NCI-H345 treated with DMSO at 0.1 percent for 48 hours (cell line): ENCODE results near the gene GIGYF2.

Experiments
- DNase-seq: peaks from one replicate; lab custom pipeline; 2025; ENCODE audit not compliant: unreplicated experiment; lab: John Stamatoyannopoulos, UW

Gene GIGYF2

DNA sequence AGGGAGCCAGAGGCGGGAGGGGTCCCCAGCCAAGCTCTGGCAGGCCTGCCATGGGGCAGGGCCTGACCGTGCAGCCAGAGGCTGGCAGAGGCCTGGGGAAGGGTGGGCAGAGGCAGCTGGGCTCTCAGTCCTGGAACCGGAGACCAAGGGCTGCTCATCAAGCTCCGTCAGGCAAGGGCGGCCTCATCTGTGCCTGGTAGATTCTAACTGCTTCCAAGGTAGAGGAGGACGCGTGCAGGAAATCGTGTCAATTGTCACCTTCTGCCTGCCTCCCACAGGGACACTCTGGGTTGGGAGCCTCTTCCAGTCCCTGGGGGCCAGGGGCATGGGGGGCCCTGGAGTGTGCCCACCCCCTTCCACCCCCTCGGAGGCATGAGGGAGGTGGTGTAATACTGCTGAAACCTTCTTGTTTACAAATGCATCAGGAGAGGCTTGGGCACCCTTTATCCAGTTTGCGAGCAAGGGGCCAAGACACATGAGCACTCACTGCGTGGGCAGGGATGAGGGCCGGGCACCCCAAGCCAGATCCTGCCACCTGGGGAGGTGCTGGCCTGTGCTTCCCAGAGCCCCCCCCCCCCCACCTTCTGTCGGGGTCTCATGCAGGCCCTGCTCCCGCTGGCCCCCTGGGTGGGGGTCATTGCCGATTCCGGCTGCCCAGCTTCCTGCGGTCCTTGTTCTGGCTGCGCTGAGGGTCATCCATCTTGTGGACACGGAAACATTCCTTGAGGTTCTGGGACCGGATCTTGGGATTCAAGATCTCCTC is 181.9 kb downstream of the GIGYF2 start:
- DNase-seq = no peak

DNA sequence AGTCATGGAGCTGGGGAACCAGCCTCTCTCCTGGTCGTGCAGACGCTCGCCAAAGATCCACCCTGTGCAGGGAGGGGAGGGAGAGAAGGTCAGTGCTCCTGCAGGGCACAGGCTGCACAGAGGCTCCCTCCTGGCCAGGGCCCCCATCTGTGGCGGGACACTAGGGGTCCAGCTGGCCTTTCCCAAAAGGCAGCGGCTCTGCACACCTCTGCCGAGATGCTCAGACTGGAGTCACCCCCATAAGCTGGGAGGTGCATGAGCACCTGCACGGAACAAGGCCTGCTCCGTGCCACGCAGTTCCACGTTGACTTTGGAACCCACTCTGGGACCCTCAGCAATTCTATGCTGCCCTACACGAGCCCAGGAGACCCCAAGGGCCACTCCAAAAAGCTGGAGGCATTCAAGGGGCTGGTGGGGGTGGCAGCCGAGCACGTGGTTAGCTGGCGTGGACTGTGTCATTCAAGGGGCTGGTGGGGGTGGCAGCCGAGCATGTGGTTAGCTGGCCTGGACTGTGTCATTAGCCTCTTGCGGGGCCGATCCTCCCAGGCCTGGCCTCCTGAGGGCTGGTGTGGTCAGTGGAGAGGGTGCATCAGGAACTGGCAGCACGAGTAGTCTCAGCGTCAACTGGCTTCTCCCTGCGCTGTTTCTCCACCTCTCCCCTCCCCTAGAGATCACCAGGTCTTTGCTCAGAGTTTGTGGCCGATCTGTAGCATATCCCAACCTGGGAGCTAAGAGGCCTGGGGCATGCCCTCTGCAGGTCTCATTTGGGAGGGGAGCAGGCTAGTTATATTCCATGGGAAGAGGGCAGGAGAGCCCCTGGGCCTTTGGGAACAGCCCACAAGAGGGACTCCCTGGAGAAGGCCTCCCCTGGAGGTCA is 182.7 kb downstream of the GIGYF2 start:
- no peak for DNase-seq

DNA sequence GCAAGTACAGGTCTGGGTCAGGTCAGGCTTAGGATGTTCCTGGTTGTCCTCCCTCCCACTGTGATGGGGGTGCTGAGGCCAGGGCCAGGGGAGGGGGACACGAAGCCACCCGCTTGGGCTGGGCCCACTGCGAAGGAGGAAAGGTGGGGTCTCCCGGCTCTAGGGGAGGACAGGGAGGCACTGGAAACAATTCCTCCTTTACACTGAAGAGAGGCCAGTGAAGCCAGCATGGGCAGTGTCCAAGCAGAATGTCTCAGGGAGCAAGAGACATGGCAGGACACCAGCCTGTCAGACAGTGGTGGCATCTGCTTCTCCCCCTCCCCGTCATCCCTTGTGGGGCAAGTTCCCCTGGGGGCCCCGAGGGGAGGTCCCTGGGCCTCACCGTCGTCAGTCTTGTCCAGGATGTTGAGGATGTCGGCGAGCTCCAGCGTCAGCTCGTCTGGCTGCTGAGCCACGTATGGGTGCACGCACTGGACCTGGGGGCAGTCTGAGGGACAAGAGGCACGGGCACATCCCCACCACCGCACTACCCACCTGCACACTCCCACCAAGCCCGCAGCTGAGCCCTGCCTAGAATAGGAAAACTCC is 183.7 kb downstream of the GIGYF2 start:
- no peak for DNase-seq

DNA sequence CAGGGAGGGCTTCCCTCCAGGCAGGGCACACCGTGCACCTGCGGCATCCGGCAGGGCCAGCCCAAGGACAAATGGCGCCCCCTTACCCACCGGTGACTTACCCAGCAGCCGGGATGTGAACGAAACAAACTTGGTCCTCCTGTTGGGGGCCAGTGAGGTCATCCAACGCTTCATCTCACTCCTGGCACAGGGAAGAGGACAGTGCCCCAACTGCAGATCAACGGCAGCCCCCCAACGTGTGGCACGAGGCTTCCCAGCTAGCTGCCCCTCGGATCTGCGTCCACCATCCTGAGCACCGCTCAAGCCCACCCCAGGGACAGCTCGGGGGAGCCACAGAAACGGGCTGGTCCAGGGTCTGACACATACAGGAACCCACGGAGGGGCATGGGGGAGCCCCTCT is 185.0 kb downstream of the GIGYF2 start:
- DNase-seq = no peak

DNA sequence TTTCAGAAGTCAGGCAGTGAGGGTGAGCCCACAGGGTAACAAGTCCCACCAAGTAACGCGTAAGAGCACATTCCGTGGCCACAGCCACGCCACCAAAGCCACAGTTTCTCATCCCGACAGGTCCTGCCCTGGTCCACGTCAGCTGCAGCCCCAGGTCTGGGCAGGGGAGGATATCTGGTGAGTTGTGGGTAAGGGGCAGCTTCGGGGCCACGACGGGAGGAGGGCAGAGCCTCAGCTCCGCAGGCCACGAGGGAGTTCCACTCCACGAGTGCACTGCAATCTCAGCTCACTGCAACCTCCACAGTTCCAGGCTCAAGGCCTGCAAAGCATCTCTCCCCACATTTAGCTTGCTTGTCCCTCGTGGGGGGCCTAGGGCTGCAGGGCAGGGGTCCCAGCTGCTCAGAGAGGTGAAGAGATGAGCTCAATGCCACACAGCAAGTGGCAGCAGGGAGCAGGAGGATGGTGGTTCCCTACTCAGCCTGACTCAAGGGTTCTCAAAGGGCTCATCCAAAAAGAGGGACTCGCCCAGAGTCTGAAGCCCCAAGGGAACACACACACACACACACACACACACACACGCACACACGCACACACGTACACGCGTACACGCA is 185.5 kb downstream of the GIGYF2 start:
- DNase-seq = no peak

DNA sequence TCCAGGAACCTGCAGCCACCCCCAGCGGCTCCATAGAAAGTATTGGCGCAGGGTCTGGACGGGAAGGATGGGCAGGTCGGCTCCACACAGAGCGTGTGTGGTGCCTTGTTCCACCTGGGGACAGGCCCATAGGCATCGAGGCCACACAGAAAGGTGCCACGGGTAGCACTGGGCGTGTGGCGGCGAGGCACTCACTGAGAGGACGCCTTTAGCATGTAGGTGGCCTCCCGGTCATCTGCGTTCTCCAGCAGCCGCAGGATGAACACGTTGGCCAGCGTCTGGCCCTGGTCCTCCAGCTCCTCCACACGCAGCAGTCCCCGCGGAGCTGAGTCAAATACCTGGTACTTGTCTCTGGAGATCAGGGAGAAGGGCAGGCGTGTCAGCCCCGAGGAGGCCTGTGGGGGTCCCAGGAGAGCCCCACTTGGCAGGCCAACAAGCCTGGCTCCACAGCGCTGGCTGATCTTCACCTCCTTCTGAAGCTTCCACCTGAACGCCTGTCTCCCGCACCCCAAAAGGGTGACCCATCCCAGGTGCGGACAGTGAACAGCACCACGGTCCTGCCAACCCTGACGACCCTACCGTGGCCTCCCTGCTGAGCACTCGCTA is 186.1 kb downstream of the GIGYF2 start:
- no peak for DNase-seq

DNA sequence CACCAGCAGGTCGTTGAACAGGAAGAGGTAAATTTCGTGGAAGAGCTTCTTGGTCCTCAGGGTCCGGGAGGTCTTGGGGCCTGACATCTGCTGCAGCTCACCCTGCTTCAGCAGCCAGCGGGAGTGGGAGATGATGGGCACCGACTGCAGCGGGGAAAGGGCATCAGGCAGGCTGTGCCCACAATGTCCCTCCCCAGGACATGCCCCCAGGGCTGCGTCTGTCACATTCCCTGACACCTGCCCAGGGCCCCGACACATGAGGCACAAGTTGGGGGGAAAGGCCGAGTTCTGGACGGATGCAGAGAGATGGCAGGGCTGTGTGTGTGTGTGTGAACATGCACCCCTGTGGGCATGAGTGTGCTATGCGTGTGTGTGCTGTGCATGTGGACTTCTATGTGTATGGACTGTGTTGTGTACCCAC is 186.9 kb downstream of the GIGYF2 start:
- no peak for DNase-seq

DNA sequence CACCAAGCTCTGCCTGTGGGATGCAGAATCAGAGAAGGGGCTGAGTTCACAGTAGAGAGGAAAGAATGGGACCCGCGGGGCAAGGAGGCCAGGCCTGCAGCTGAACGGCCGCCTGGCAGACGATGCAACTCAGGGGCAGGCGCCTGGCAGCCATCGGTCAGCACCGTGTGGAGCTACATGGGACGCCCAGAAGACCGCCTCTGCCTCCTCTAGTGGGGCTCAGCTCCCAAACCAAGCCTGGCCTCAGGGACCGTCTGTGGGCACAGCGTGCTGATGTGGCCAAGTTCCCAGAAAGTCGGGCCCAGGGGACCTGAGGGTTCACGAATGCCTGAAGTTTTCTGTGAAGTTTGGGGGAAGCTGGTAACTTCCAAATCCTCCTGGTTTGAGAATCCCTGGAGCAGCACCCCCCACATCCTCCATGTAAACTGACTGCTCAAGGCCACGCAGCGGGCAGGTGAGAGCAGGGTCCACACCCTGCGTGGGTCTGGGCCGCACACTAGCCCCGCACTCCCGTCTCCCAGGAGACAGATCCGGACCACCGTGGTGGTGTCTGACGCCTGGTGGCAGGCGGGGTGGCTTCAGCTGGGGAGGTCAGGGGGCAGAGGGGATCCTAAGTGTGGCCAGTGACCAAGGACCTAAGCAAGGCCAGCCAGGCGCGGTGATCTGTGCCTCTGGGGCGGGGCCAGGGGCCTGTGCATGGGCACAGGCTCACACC is 187.6 kb downstream of the GIGYF2 start:
- DNase-seq = no peak

DNA sequence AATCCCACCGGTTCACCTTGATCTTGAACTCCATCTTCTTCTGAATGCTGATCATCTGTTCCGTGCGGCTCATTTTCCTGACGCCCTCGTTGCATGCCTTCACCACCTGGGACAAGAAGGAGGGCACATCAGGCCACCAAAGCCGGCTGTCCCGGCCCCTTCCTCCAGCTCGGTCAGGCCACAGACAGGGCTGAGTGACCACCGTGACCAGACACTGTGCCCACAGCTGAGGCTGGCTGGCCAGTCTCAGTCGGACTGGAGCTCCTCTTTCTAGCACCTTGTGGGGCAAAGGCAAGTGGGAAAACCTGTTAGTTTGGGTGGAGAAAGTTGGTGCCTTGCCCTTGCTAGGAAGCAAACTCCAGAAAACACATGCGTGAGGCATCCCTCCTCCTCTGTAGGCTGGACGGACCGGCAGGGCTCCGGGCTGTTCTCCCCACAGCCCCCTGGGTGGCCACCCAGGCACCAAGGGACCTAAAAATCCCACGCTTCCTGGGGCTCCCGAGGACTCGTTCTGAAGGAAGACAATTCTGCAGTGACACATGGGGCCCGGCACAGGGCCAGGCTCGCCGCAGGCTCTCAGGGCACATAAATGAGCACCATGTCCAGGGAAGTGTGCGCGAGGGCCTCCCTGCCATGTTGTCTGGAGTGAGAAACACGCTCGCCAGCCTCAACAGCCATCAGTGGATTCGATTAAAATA is 188.3 kb downstream of the GIGYF2 start:
- DNase-seq = no peak

DNA sequence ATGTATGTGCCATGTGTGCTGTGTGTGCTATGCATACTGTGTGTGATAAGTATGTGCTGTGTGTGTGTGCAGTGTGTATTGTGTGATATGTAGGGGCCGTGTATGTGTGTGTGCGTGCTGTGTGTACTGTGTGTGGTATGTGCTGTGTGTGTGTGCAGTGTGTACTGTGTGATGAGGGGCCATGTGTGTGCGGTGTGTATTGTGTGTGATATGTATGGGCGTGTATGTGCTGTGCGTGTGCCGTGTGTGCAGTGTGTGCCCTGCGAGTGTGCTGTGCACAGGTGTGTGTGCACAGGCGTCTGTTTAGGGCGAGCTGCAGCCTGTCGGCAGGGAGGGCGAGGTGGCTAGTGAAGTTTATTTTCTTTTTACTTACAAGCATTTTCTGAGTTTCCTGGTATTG is 189.0 kb downstream of the GIGYF2 start:
- no peak for DNase-seq

DNA sequence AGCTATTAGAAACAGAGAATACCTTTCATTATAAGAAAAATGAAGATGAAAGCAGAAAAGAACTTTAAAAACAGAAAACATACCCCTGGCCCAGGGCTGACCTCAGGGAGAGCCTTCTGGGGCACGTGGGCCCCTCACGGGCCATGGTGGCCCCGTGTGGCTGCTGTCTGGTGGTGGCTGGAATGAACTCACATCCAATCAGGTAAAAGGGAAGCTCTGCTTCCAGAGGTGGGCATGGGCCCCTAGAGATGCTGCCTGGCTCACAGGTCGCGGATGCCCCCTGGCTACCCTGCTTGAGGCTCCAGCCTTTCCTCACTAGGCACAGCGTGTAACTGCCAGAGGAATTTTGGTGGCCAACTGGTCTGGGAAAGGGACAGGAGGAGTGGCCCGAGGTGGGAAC is 189.5 kb downstream of the GIGYF2 start:
- no peak for DNase-seq

DNA sequence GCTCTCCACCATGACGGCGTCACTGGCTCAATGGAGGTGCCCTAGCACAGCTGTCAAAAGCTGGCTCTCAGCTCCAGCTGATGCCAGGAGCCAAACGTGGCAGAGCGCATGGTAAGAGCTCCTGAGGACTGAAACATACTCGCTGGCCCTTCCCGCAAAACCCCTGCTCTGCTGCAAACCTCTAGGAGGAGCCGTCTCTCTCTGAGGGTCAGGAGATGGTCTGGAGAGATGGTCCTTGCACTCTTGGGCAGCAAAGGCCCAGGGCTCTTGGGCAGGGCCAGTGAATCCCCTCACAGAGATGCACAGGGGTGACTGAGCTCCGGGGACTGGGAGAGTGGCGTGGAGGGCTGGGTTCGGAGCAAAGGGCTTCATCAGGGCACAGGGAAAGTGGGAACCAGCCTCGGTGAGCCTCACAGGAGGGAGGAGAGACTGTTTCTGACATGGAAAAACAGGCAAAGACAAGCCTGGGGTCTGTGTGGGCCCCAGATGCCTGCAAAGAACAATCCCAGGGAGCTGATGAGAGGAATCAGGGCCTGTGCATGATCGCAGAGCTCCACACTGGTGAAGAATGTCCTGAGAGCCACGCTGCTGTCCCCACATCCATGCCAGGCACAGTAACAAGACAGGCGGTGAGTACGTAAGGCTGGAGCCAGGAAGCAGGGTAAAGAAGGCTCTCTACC is 190.2 kb downstream of the GIGYF2 start:
- no peak for DNase-seq

DNA sequence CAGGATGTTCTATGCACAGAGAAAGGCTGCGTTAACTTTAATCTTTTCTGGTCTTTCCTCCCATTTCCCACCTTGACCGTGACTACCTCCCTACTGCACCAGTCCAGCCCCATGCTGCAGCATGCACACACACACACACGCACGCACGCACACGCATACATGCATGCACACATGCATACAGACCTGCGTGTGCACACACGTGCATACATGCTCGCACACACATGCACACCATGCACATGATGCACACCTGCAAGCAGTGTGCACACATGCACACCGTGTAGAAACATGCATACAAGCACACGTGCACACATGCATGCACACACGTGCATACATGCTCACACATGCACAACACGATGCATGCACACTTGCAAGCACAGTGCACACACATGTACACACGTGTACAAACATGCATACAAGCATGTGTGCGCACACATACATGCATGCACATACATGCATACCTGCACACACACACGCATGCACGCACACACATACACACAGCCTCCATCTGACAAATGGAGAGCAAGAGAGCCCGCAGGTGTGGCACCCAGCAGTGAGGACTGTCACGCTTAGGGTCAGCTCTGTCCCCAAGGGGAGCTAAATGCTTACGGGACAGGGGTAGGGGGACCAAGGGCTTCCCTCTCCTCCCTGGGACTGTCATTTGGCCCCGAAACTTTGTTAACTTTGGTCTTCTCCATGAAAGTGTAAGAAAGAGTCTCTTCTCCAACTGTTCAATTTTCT is 191.1 kb downstream of the GIGYF2 start:
- no peak for DNase-seq

DNA sequence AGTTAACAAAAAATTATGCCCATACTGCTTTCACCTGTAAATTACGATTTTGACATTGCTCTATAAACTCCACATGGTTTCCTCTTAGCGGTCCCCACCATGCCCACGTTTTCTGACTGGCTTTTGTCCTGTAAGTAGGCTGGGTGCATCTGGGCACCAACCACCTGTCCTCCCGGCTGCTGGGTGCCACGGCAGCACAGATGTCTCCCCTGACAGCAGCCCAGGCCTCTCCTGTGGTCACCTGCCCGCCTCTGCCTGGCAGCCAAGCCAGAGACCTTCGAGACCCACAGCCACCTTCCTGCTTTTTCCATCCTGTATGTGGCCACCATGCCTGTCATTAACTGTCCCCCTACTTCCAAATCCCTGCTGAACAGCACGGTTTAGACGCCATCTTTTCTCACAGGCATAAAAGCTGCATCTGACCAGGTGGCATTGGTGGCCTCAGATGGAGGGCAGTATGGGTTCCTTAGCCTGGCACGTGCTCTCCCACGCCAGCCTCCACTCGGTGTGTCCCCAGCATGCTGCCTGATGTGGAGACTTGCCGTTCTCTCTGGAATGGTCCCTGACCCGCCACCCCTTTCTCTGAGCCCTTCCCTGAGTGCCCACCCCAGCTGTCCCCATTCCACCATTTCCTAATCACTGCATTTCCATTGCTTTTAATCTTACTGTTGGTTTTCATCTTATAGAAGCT is 191.9 kb downstream of the GIGYF2 start:
- DNase-seq = no peak

DNA sequence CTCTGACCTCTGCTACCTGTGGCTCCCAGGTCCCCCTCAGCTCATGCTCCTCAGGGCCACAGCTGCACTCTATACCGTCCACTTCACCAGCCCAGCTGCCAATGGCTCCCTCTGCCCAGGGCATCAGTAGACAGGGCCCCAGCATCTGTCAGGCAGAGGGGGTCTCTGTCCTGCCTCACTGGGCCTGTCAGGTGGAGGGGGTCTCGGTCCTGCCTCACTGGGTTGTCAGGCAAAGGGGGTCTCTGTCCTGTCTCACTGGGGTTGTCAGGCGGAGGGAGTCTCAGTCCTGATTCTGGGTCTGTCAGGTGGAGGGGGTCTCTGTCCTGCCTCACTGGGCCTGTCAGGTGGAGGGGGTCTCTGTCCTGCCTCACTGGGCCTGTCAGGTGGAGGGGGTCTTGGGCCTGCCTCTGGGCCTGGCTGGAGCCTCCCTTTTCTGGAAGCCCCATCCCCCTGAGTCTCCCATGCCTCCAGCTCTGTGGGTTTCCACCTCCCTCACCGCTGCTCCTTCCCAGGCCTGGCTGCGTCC is 192.8 kb downstream of the GIGYF2 start:
- DNase-seq = no peak

DNA sequence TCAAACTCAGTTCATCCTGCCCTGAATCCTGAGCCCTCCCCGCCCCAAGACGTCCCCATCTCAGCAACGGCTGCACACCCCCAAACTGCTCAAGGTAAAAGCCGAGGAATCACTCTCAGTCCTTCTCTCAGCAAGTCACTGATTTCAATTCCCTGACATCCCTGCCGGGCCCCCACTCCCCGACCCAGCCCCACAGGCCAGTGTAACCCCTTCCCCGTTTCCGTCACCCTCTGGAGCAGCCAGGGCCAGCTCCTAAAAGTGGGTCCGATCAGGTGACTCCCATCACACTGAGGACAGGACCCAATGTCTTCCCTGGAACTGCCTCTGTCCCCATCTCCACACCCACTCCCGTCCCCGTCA is 193.4 kb downstream of the GIGYF2 start:
- DNase-seq = no peak

DNA sequence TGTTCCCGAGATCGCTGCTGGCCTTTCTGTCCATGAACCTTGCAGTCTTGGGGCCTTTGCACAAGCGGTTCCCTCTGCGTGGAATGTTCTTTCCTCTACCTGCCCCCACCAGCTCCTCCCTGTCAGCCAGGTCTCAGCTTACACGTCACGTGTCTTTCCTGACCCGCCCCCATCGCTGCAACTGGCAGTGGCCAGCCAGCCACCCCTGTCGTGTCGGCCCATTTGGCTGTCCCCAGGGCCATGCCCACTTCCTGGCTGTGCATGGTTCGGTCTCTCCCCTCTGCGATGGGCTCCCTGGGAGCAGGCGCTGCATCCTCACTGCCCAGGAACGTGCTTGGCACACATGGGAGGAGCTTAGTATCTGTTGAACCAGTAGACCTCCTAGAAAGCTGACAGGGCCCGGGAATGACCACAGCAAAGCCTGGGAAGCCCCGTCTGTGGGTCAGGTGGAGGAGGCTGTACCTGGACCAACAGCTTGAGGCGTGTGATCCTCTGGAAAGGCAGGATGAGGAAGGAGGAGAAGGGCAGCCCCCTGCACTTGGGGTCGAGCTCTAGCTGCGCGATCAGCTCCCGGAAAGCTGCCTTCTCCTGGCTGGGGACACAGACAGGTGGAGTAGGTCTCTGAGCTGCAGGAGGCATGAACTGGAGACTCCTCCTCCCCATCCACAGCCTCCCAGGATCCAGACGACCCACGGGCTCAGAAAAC is 193.9 kb downstream of the GIGYF2 start:
- no peak for DNase-seq
